GM19351 (cell line): ENCODE measurements around the gene MS4A6A.
A peak's percentile ranks its signal among the peaks of the same experiment; 100 is the strongest.
"Not testable (repeated sequence)": the region's sequence is repeated elsewhere in the genome, so short reads cannot be mapped to it uniquely, and the experiment has no call there.

Experiments
- ATAC-seq: cut with Tn5 transposase; IDR thresholded peaks from one replicate; pipeline ENCODE4 v1.9.1; 2021; ENCODE audit warnings: mild to moderate bottlenecking, moderate library complexity; ENCODE audit not compliant: unreplicated experiment

MS4A6A gene

DNA sequence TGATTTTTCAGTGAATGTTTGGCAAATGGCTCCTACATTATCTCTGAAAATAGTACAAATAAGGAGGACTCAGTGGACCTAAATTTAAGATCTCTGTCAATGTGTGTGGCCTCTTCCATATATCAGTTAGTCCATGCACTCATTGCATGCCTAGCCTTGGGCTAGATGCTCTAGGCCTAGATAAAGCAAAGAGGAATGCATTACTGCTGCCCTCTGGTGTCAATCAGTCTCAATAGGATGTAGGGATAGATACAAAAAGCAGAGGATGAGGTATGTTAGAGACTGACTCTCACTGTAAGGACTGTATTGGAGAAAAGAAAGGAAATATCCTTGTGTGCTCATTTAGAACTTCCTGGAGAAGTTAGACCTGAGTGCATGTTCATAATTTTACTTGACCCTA, 52.4 kb downstream of the MS4A6A start:
- ATAC-seq: peak; percentile 53

DNA sequence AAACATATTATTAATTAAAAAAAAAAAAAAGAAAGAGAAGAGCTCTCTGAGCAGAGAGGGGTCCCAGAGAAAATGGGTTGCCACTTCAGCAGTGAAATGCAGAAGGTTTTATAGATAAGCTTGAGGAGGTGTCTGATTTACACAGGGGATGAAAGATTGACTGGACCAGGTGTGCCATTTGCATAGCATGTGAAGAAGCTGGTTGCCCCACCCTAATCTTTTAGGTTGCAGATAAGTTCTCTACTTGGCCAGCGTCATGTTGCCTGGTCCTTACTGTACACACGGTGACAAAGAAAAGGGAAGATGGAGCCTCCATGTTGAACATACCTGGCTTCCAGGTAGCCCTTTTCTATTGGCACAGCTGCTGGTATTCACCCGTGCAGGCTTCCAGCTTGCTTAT, 53.0 kb downstream of the MS4A6A start:
- no peak for ATAC-seq

DNA sequence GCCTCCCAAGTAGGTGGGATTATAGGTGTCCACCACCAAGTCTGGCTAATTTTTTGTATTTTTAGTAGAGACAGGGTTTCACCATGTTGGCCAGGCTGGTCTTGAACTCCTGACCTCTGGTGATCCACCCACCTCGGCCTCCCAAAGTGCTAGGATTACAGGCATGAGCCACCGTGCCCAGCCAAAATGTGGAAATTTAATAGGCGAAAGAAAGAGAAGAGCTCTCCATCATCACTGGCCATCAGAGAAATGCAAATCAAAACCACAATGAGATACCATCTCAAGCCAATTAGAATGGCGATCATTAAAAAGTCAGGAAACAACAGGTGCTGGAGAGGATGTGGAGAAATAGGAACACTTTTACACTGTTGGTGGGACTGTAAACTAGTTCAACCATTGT, 54.0 kb downstream of the MS4A6A start:
- ATAC-seq: not testable (repeated sequence)

DNA sequence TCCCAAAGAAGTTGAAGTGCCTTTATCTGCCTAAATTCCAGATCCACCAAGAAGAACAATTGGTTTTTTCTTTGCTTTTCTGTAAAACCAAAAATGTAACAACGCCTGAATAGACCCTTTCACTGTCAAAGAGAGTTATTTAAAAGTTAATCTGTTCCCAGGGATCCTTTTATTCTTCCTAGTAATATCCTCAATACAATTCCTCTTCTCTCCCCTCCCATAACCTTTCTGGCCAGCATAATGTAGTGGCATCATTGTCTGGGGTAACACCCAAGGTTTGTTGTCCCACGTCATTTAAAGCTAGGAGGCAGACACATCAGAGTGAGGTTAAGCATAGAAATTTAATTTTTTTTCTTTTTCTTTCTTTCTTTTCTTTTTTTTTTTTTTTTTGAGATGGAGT, 54.5 kb downstream of the MS4A6A start:
- ATAC-seq: no peak

DNA sequence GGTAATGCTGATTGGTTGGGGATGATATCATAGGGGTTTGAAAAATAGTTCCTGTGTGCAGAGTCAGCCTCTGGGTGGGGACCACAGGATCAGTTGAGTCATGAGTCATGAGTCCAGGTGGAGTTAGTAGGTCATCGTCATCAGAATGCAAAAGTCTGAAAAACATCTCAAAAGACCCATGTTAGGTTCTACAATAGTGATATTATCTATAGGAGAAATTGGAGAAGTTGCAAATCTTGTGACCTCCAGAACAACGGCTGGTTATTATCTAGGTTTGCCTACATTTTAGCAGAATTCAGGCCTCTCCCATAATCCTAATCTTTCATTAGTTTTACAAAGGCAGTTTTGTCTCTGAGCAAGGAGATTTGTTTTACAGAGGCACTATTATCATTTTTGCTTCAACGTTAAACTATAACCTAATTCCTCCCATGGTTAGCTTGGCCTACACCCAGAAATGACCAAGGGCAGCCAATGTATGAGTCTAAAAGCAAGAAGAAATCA, 55.5 kb downstream of the MS4A6A start:
- ATAC-seq: no peak

DNA sequence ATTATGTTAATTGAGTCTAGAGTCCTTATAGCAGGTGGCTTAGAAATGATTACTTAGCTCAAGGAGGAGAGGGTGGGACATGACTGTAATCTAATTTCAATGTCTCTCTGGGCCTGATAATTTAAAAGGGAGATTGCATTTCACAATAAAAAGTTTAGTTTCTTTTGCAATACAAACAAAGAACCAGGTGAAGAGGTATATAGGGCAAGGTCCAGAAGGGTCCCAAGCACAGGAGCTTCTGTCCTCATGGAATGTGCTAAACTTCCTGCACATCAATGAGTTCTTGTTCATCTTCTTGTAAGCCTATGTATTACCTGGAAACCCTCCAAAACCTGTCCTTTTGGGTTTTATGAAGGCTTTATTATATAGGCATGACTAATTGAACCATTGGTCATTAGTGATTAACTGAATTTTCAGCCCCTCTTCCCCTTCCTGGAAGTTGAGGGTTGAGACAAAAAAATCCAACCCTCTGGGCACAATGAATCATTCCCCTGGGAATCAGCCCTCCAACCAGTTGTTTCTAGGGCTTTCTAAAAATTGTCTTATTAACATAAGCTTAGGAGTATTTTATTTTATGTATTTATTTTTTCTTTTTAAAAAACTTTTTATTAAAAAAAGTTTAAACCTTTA, 56.8 kb downstream of the MS4A6A start:
- ATAC-seq: no peak

DNA sequence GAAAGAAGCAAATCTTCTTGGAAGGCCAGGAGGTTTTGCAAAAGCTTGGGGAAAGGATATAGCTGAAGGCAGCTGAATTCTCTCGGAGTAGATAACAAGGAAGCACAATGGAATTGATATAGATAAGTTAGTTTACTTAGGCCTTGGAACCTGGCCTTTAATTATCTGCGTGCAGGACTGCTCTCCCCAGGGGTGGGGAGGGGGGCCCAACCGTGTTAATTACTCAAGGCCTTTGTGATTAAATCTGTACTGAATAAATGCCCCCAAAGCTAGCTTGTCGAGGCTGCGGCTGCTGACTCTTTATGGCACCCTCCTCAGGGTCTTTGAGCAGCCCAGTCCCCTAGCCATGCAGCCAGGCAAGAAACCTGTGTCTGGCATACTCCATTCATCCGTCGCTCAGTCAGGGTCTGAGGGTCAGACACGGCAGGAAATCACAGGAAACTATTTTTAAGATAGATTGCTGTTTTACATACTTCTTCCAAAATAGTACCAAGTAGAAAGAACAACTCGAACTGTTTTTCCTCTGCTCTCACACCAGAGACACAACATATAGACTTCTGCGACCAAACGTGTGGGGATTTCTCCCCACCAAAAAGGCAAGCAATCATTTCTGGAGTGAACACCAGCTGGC, 58.0 kb downstream of the MS4A6A start:
- no peak for ATAC-seq
